Erythroblast (primary cell): ENCODE measurements around the gene RCC1.
"Not testable (repeated sequence)": the region's sequence is repeated elsewhere in the genome, so short reads cannot be mapped to it uniquely, and the experiment has no call there.

Source experiments
- DNase-seq, 2 experiments: peaks; one replicate each; lab custom pipeline; 2025; lab: John Stamatoyannopoulos, UW
- GATA1 ChIP-seq: IDR thresholded peaks from 2 replicates; pipeline ENCODE4 v1.6.1; 2011; ENCODE audit warnings: low read depth, mild to moderate bottlenecking, control low read depth, low read length, moderate library complexity
- POLR2A ChIP-seq: IDR thresholded peaks from 2 replicates; pipeline ENCODE4 v1.6.1; 2011; ENCODE audit warnings: mild to moderate bottlenecking, low read length

Gene RCC1

GRCh38 chr1:28505406-28506187, at the start of gene RCC1:
TSS of gene RCC1 (plus strand) at chr1:28506043. CDS start at chr1:28529867, 23,824 bp downstream.
- no peak for TF ChIP-seq GATA1
- peak; percentile 99 for TF ChIP-seq POLR2A
- peak; percentile 98 for DNase-seq

GRCh38 chr1:28456078-28456477, 49.8 kb upstream of the RCC1 start:
- TF ChIP-seq POLR2A (no peak), GATA1 (no peak)
- no peak for DNase-seq

DNA sequence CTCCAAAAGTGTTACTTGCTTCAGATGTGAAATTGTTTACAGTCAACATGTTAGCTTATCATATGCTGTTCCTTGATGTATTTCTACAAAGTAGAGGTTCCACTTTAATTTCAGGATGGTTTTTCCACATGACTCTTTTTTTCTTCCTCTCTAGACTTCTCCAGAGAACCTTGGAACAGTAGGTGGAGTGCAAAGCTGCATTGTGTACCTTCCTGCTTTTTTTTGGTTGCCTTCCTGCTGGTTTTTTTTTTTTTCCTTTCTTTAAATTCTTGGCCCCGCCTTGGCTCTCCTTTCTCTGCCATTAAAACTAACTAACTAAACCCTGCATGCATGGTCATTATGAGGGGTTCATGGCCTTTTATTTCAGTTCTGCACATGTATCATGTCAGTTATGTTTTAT, 48.2 kb upstream of the RCC1 start:
- TF ChIP-seq GATA1 = no peak
- no peak for TF ChIP-seq POLR2A
- no peak for DNase-seq

GRCh38 chr1:28458237-28459228, 47.3 kb upstream of the RCC1 start:
- DNase-seq = no peak
- no peak for TF ChIP-seq GATA1
- no peak for TF ChIP-seq POLR2A

GRCh38 chr1:28466226-28466778, 39.5 kb upstream of the RCC1 start:
- no peak for DNase-seq
- no peak for TF ChIP-seq POLR2A
- TF ChIP-seq GATA1 = no peak

DNA sequence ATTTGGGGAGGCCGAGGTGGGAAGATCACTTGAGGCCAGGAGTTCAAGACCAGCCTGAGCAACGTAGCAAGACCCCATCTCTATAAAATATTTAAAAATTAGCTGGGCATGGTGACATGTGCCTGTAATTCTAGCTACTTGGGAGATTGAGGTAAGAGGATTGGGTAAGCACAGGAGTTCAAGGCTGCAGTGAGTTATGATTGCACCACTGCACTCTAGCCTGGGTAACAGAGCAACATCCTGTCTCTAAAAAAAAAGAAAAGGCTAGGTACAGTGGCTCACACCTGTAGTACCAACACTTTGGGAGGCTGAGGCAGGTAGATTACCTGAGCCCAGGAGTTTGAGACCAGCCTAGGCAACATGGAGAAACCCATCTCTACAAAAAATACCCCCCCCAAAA, 35.7 kb upstream of the RCC1 start:
- no peak for DNase-seq
- TF ChIP-seq GATA1 (no peak), POLR2A (no peak)

GRCh38 chr1:28479497-28479896, 26.3 kb upstream of the RCC1 start:
- not testable (repeated sequence) for DNase-seq

GRCh38 chr1:28480308-28480707, 25.5 kb upstream of the RCC1 start:
- TF ChIP-seq POLR2A (no peak), GATA1 (no peak)
- no peak for DNase-seq

DNA sequence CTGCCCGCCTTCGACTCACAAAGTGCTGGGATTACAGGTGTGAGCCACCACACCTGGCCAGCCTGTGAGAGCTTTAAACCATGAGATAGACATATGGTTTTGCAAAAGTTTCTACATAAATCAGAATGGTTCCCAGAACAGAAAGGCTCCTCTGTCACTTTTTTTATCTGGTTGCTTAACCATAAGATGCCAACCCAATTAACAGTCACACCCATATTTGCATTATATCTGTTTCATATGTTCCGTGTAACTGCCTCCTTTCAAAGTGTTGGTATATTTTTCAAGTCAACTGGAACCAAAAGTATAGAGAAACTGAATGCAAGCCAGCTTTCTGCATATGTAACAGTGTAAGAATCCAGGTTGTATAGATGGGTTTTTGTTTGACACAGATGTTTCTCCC, 23.7 kb upstream of the RCC1 start:
- DNase-seq = no peak
- TF ChIP-seq POLR2A (no peak), GATA1 (no peak)

GRCh38 chr1:28482702-28483101, 23.1 kb upstream of the RCC1 start:
- no peak for DNase-seq
- no peak for TF ChIP-seq POLR2A
- no peak for TF ChIP-seq GATA1

- DNase-seq = no peak
- TF ChIP-seq POLR2A = no peak
- no peak for TF ChIP-seq GATA1
Observed at GRCh38 chr1:28494737-28495136, 11.1 kb upstream of the RCC1 start.

GRCh38 chr1:28499553-28499952, 6.3 kb upstream of the RCC1 start:
- no peak for TF ChIP-seq POLR2A
- no peak for TF ChIP-seq GATA1
- DNase-seq = no peak

DNA sequence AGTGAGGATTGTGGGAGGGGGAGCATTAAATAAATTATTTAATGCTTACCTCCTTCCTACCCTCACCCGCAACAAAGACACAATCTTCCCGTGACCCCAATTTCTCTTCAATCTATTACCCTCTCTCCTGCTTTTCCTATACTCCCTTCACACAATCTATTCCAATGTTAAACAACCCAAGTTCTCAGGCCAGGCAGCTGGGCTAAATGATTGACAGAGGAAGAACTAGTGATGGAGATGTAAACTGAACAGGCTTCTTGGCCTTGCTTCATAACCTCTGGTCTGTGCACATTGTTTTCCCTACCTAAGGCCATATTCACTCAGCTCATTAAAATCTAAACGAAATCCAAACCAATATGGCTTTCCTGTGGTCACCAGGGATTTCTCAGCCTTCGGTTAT, 3.9 kb upstream of the RCC1 start:
- TF ChIP-seq GATA1 (no peak), POLR2A (no peak)
- DNase-seq = no peak

DNA sequence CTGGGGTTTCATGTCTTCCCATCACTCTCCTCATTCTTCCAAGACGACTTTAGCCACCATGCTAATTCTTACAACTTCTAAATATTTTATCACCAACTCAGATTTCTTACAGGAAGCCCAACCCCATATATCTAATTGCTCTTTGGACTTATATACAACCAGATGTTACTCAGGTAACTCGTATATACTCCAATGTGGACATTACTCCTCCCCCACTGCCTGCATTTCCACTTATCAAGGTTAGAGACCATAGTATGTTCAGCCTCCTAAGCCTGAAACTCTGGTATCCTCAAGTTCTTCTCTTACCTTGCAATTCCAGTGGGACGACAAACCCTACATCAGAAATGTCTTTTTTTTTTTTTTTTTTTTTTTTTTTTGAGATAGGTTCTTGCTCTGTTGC, 2.7 kb upstream of the RCC1 start:
- TF ChIP-seq POLR2A = no peak
- TF ChIP-seq GATA1 = no peak

More for the DNA sequence above, 2.7 kb upstream of the RCC1 start:
- DNase-seq = no peak
